ENCODE data around the gene PGS1. TPM values are rescaled to one million over a fixed set of nuclear protein-coding genes. Genes with fewer than 3 reads are reported as not detected.
A peak's percentile ranks its signal among the peaks of the same experiment; 100 is the strongest.

The PGS1 gene
- total and polyA plus RNA-seq, 10 of the 15 experiments (the other 5 are each of a cell fraction or from before 2014, with no cell fraction given): 1.3 to 37.6 (median 27.4) TPM

DNA sequence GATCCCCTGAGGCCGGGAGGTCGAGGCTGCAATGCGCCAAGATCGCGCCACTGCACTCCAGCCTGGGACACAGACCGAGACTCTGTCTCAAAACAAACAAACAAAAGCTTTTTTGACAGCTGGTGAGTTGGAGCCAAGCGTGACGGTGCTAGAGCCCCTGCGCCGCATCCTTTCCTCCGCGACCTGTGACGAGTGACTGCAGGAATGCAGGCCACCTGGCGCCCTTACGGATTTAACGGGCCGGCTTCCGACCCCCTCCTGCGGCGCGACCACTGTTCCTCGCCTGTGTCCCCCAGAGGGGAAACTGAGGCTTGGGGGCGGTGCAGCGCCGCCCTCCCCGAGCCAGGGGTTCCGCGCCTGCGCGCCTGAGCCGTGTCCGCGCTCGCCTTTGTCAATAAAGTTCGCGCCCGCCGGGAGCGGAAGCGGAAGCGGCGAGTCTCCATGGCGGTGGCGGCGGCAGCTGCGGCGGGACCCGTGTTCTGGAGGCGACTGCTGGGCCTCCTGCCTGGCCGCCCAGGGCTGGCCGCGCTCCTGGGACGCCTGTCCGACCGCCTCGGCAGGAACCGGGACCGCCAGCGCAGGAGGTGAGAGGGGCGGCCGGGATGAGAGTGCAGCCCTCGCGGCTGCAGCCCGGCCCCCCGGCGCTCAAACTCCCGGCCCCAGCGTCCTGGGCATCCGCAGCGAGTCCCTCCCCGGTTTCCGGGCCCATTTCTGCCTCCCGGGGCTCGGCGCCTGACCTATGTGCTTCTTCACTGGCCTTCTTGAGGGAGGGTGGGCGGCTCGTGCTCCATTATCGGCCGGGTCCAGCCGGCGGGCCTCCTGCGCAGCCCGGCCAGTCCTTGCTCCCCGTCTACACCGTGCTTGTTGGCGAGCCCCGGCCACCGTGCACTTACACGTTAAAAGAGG, at the start of gene PGS1 (continued):
- TF ChIP-seq, protein P1, sequence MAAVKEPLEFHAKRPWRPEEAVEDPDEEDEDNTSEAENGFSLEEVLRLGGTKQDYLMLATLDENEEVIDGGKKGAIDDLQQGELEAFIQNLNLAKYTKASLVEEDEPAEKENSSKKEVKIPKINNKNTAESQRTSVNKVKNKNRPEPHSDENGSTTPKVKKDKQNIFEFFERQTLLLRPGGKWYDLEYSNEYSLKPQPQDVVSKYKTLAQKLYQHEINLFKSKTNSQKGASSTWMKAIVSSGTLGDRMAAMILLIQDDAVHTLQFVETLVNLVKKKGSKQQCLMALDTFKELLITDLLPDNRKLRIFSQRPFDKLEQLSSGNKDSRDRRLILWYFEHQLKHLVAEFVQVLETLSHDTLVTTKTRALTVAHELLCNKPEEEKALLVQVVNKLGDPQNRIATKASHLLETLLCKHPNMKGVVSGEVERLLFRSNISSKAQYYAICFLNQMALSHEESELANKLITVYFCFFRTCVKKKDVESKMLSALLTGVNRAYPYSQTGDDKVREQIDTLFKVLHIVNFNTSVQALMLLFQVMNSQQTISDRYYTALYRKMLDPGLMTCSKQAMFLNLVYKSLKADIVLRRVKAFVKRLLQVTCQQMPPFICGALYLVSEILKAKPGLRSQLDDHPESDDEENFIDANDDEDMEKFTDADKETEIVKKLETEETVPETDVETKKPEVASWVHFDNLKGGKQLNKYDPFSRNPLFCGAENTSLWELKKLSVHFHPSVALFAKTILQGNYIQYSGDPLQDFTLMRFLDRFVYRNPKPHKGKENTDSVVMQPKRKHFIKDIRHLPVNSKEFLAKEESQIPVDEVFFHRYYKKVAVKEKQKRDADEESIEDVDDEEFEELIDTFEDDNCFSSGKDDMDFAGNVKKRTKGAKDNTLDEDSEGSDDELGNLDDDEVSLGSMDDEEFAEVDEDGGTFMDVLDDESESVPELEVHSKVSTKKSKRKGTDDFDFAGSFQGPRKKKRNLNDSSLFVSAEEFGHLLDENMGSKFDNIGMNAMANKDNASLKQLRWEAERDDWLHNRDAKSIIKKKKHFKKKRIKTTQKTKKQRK (IDR thresholded peaks at IDR 0.05; ENCODE audit: low read depth, low read length): no peak
- TF ChIP-seq, protein P2, sequence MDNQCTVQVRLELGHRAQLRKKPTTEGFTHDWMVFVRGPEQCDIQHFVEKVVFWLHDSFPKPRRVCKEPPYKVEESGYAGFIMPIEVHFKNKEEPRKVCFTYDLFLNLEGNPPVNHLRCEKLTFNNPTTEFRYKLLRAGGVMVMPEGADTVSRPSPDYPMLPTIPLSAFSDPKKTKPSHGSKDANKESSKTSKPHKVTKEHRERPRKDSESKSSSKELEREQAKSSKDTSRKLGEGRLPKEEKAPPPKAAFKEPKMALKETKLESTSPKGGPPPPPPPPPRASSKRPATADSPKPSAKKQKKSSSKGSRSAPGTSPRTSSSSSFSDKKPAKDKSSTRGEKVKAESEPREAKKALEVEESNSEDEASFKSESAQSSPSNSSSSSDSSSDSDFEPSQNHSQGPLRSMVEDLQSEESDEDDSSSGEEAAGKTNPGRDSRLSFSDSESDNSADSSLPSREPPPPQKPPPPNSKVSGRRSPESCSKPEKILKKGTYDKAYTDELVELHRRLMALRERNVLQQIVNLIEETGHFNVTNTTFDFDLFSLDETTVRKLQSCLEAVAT (IDR thresholded peaks at IDR 0.05): no peak
- TF ChIP-seq PAX8 (IDR thresholded peaks at IDR 0.05) (no peak), TARDBP (IDR thresholded peaks at IDR 0.05; ENCODE audit: borderline replicate concordance) (peak; percentile 99), CBX5 (IDR thresholded peaks at IDR 0.05; ENCODE audit: low read depth) (peak; percentile 44; the same call in 1 of the 2 replicates), STAT1 (conservative IDR thresholded peaks at IDR 0.05) (no peak; the same call in 1 of the 2 replicates), ZNF207 (IDR thresholded peaks at IDR 0.05; ENCODE audit: borderline replicate concordance) (peak; percentile 93), SIX5 (IDR thresholded peaks at IDR 0.05; ENCODE audit: low read depth, low read length, severe bottlenecking) (peak; percentile 54), RAD51 (IDR thresholded peaks at IDR 0.05) (no peak)
- TF ChIP-seq, protein P3, sequence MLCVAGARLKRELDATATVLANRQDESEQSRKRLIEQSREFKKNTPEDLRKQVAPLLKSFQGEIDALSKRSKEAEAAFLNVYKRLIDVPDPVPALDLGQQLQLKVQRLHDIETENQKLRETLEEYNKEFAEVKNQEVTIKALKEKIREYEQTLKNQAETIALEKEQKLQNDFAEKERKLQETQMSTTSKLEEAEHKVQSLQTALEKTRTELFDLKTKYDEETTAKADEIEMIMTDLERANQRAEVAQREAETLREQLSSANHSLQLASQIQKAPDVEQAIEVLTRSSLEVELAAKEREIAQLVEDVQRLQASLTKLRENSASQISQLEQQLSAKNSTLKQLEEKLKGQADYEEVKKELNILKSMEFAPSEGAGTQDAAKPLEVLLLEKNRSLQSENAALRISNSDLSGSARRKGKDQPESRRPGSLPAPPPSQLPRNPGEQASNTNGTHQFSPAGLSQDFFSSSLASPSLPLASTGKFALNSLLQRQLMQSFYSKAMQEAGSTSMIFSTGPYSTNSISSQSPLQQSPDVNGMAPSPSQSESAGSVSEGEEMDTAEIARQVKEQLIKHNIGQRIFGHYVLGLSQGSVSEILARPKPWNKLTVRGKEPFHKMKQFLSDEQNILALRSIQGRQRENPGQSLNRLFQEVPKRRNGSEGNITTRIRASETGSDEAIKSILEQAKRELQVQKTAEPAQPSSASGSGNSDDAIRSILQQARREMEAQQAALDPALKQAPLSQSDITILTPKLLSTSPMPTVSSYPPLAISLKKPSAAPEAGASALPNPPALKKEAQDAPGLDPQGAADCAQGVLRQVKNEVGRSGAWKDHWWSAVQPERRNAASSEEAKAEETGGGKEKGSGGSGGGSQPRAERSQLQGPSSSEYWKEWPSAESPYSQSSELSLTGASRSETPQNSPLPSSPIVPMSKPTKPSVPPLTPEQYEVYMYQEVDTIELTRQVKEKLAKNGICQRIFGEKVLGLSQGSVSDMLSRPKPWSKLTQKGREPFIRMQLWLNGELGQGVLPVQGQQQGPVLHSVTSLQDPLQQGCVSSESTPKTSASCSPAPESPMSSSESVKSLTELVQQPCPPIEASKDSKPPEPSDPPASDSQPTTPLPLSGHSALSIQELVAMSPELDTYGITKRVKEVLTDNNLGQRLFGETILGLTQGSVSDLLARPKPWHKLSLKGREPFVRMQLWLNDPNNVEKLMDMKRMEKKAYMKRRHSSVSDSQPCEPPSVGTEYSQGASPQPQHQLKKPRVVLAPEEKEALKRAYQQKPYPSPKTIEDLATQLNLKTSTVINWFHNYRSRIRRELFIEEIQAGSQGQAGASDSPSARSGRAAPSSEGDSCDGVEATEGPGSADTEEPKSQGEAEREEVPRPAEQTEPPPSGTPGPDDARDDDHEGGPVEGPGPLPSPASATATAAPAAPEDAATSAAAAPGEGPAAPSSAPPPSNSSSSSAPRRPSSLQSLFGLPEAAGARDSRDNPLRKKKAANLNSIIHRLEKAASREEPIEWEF (IDR thresholded peaks at IDR 0.05; ENCODE audit: insufficient replicate concordance, low read depth, low read length): no peak
- TF ChIP-seq, protein P4, sequence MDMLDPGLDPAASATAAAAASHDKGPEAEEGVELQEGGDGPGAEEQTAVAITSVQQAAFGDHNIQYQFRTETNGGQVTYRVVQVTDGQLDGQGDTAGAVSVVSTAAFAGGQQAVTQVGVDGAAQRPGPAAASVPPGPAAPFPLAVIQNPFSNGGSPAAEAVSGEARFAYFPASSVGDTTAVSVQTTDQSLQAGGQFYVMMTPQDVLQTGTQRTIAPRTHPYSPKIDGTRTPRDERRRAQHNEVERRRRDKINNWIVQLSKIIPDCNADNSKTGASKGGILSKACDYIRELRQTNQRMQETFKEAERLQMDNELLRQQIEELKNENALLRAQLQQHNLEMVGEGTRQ (IDR thresholded peaks at IDR 0.05; ENCODE audit: borderline replicate concordance, low read depth, low read length): no peak
- TF ChIP-seq, protein P5, sequence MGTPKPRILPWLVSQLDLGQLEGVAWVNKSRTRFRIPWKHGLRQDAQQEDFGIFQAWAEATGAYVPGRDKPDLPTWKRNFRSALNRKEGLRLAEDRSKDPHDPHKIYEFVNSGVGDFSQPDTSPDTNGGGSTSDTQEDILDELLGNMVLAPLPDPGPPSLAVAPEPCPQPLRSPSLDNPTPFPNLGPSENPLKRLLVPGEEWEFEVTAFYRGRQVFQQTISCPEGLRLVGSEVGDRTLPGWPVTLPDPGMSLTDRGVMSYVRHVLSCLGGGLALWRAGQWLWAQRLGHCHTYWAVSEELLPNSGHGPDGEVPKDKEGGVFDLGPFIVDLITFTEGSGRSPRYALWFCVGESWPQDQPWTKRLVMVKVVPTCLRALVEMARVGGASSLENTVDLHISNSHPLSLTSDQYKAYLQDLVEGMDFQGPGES (IDR thresholded peaks at IDR 0.05): no peak
- TF ChIP-seq, protein P6, sequence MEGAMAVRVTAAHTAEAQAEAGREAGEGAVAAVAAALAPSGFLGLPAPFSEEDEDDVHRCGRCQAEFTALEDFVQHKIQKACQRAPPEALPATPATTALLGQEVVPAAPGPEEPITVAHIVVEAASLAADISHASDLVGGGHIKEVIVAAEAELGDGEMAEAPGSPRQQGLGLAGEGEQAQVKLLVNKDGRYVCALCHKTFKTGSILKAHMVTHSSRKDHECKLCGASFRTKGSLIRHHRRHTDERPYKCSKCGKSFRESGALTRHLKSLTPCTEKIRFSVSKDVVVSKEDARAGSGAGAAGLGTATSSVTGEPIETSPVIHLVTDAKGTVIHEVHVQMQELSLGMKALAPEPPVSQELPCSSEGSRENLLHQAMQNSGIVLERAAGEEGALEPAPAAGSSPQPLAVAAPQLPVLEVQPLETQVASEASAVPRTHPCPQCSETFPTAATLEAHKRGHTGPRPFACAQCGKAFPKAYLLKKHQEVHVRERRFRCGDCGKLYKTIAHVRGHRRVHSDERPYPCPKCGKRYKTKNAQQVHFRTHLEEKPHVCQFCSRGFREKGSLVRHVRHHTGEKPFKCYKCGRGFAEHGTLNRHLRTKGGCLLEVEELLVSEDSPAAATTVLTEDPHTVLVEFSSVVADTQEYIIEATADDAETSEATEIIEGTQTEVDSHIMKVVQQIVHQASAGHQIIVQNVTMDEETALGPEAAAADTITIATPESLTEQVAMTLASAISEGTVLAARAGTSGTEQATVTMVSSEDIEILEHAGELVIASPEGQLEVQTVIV (IDR thresholded peaks at IDR 0.05; ENCODE audit: borderline replicate concordance, partially characterized antibody): peak; percentile 78
